HepG2 (cell line): ENCODE measurements around the gene TET2. TPM values are rescaled to one million over a fixed set of nuclear protein-coding genes. Genes with fewer than 3 reads are reported as not detected.

Experiments
- ATAC-seq: fragments of 200-7000 bp; cut with Tn5 transposase; 3 replicates; pipeline ENCODE4 v1.9.1; 2020; ENCODE audit warnings: mild to moderate bottlenecking, moderate library complexity
- BruUV-seq: library from RNA; stranded (reverse); fragments of 400-500 nt; replicated peaks from 2 replicates; lab custom pipeline; 2021; lab: Mats Ljungman, UMichigan
- CTCF ChIA-PET: fragments of 300-600 bp; formaldehyde crosslinking; extraction: SDS; loops from one replicate; lab custom pipeline; 2021; ENCODE audit warnings: low total read pairs, inconsistent platforms, low intra/inter-chr PET ratio; lab: Yijun Ruan, JAX
- POLR2A ChIA-PET: fragments of 350-600 bp; sonication (Branson Sonifier 250); formaldehyde crosslinking; loops from one replicate; lab custom pipeline; 2020; ENCODE audit warnings: antibody characterized with exemption, inconsistent platforms; lab: Yijun Ruan, JAX
- DNase-seq: peaks from one replicate; pipeline ENCODE4 v3.0.0-alpha.2; 2015; ENCODE audit warnings: low spot score
- FAIRE-seq: peaks from 3 replicates; lab custom pipeline; 2011; peaks lifted over from hg19 to GRCh38; lab: Jason Lieb, UNC
- H2AFZ ChIP-seq: one replicate; pipeline ENCODE4 v1.6.1; 2011; ENCODE audit warnings: low read length, inconsistent platforms
- H3K27ac ChIP-seq: fragments of 300-600 bp; 3 replicates; pipeline ENCODE4 v1.8.0; 2011; ENCODE audit warnings: mixed run types, mild to moderate bottlenecking, mixed read lengths, low read length, inconsistent platforms; ENCODE audit not compliant: insufficient read depth; ENCODE audit errors: extremely low read length
- H3K27me3 ChIP-seq, 2 experiments: fragments of 200-600 bp in 1 of 2; 2 replicates in 1 of 2; 3 replicates in 1 of 2; pipeline versions ENCODE4 v1.6.0 to v1.8.0; 2011; ENCODE audit warnings: low read length in 2 of 2, mild to moderate bottlenecking in 2 of 2, moderate library complexity in 2 of 2, inconsistent platforms in 1 of 2; ENCODE audit not compliant: insufficient read depth in 2 of 2, control insufficient read depth in 1 of 2
- H3K36me3 ChIP-seq, 2 experiments: fragments of 200-600 bp in 1 of 2; replicated peaks in 1 of 2; 2 replicates in 1 of 2; 3 replicates in 1 of 2; pipeline versions ENCODE4 v1.5.1 to v1.8.0; 2011; ENCODE audit warnings: low read length in 2 of 2, inconsistent platforms in 1 of 2; ENCODE audit not compliant: insufficient read depth in 2 of 2, control insufficient read depth in 1 of 2
- H3K4me1 ChIP-seq: 2 replicates; pipeline ENCODE4 v1.5.1; 2012; ENCODE audit warnings: low read length, inconsistent platforms; ENCODE audit not compliant: insufficient read depth
- H3K4me2 ChIP-seq: 2 replicates; pipeline ENCODE4 v1.6.0; 2011; ENCODE audit warnings: low read depth, low read length, inconsistent platforms
- H3K4me3 ChIP-seq, 3 experiments: fragments of 200-600 bp in 1 of 3; sonication (generic), shearing (Covaris generic) in 1 of 3; replicated peaks in 1 of 3; 2 replicates each; pipeline ENCODE4 v1.5.1; 2011 to 2016; ENCODE audit warnings: low read length in 3 of 3, inconsistent platforms in 2 of 3, low read depth in 2 of 3, mild to moderate bottlenecking in 2 of 3, control low read depth in 1 of 3, mixed read lengths in 1 of 3; ENCODE audit not compliant: insufficient read depth in 1 of 3
- H3K79me2 ChIP-seq: one replicate; pipeline ENCODE4 v1.6.1; 2011; ENCODE audit warnings: low read length, inconsistent platforms; ENCODE audit not compliant: insufficient read depth
- H3K9ac ChIP-seq: 2 replicates; pipeline ENCODE4 v1.6.0; 2011; ENCODE audit warnings: mild to moderate bottlenecking, low read depth, low read length, inconsistent platforms; ENCODE audit not compliant: insufficient read depth
- H3K9me3 ChIP-seq: 2 replicates; pipeline ENCODE4 v1.5.1; 2012; ENCODE audit warnings: mild to moderate bottlenecking, low read length
- H4K20me1 ChIP-seq: 2 replicates; pipeline ENCODE4 v1.6.0; 2011; ENCODE audit warnings: inconsistent platforms, mild to moderate bottlenecking, low read length, moderate library complexity; ENCODE audit not compliant: insufficient read depth
- ATRX ChIP-seq: sonication (generic); formaldehyde crosslinking; IDR thresholded peaks from 2 replicates; pipeline ENCODE4 v1.4.0; 2020; ENCODE audit warnings: missing genetic modification reagents, borderline replicate concordance
- CEBPG ChIP-seq: IDR thresholded peaks from 2 replicates; pipeline ENCODE4 v1.6.1; 2016
- HOXA5 ChIP-seq: sonication (generic); formaldehyde crosslinking; IDR thresholded peaks from 2 replicates; pipeline ENCODE4 v1.4.0; 2020; ENCODE audit warnings: missing genetic modification reagents
- JUND ChIP-seq: sonication (generic); formaldehyde crosslinking; IDR thresholded peaks from 2 replicates; pipeline ENCODE4 v1.8.0; 2022; ENCODE audit warnings: mild to moderate bottlenecking, missing genetic modification reagents
- KDM5B ChIP-seq: sonication (generic); formaldehyde crosslinking; IDR thresholded peaks from 2 replicates; pipeline ENCODE4 v1.4.0; 2020; ENCODE audit warnings: missing genetic modification reagents, mild to moderate bottlenecking, borderline replicate concordance
- MEIS1 ChIP-seq: sonication (generic); formaldehyde crosslinking; IDR thresholded peaks from 2 replicates; pipeline ENCODE4 v1.9.0; 2021; ENCODE audit warnings: mild to moderate bottlenecking, missing genetic modification reagents, moderate library complexity, borderline replicate concordance
- MIER3 ChIP-seq: IDR thresholded peaks from 2 replicates; pipeline ENCODE4 v1.6.1; 2016; ENCODE audit warnings: missing compliant biosample characterization, borderline replicate concordance
- U2AF2 ChIP-seq: fragments of 200-400 bp; formaldehyde crosslinking; IDR thresholded peaks from 2 replicates; pipeline ENCODE4 v1.6.1; 2017; ENCODE audit warnings: low read depth, mild to moderate bottlenecking, low read length
- ZNF17 ChIP-seq: sonication (generic); formaldehyde crosslinking; IDR thresholded peaks from 2 replicates; pipeline ENCODE4 v1.5.0; 2020; ENCODE audit warnings: mild to moderate bottlenecking, missing genetic modification reagents
- ZNF20 ChIP-seq: sonication (generic); formaldehyde crosslinking; IDR thresholded peaks from 2 replicates; pipeline ENCODE4 v1.4.0; 2020; ENCODE audit warnings: mild to moderate bottlenecking, moderate library complexity, missing genetic modification reagents
- ZNF282 ChIP-seq: fragments of 450-650 bp; IDR thresholded peaks from 2 replicates; pipeline ENCODE4 v1.6.1; 2018; ENCODE audit not compliant: partially characterized antibody
- WGBS: methylation state at CpG from one replicate; pipeline ENCODE4 v1.1.6; 2017; ENCODE audit warnings: low lambda C conversion rate; 5-methylcytosine and 5-hydroxymethylcytosine counted together
- in situ Hi-C: cut with HindIII; loops from 2 replicates; pipeline ENCODE4 v1.10.0; 2017; ENCODE audit warnings: low pct_unique_long_range_greater_than_20kb; ENCODE audit not compliant: extremely low pct_ligation_motif_present
- intact Hi-C: fragments of 100-400 bp; cut with micrococcal nuclease; formaldehyde crosslinking; loops from one replicate; pipeline ENCODE4 v1.10.0; 2022; ENCODE audit not compliant: unreplicated experiment
- polyA plus RNA-seq, 8 experiments: library from polyadenylated mRNA; depleted of rRNA in 3 of 8; stranded (reverse) in 7 of 8; unstranded in 1 of 8; fragments of >200 nt; fragmentation: Illumina TruSeq in 4 of 8; extraction: Trizol in 4 of 8; gene quantifications; 2 replicates each; pipeline versions ENCODE4 v1.2.1 to v1.2.3, GENCODE V29; 2011 to 2016; ENCODE audit warnings: low read depth in 4 of 8, missing spikeins in 1 of 8, mixed read lengths in 1 of 8; ENCODE audit not compliant: insufficient read depth in 1 of 8
- total RNA-seq, 5 experiments: library from RNA; depleted of rRNA; stranded (reverse); fragments of >200 nt; fragmentation: Illumina TruSeq; extraction: Trizol; gene quantifications; 2 replicates each; pipeline ENCODE4 v1.2.3, GENCODE V29; 2016; ENCODE audit warnings: low read depth in 1 of 5
- TF ChIP-seq, protein P1 (sequence below): sonication (generic); formaldehyde crosslinking; conservative IDR thresholded peaks from 2 replicates; pipeline ENCODE4 v1.4.0; 2020; ENCODE audit warnings: missing genetic modification reagents
- TF ChIP-seq, protein P2 (sequence below): sonication (generic); formaldehyde crosslinking; IDR thresholded peaks from 2 replicates; pipeline ENCODE4 v1.4.0; 2020; ENCODE audit warnings: missing genetic modification reagents, borderline replicate concordance
- TF ChIP-seq, protein P3 (sequence below): IDR thresholded peaks from 2 replicates; pipeline ENCODE4 v1.6.1; 2016; ENCODE audit warnings: low read depth, missing genetic modification reagents, missing compliant biosample characterization

TET2 gene
- total and polyA plus RNA-seq, 2 of the 13 experiments (the other 11 are each of a cell fraction or from before 2014, with no cell fraction given) = 4.7 to 4.8 TPM

DNA sequence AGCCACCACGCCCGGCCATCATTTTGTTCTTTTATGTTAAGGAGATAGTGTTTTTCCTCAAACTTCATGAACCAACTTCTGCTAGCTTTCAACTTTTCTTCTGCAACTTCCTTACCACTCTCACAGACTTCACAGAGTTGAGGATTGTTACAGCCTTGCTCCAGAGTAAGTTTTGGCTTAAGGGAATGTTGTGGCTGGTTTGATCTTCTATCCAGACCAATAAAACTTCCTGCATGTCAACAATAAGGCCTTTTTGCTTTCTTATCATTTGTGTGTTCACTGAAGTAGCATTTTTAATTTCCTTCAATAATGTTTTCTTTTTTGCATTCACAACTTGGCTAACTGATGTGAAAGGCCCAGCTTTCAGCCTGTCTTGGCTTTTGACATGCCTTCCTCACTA lies 12.7 kb upstream of the TET2 start:
- no peak for FAIRE-seq
- 10% methylated on average over 2 of the region's 2 CpGs for WGBS
- DNase-seq = no peak
- Histone ChIP-seq H3K4me1 (no peaks in the 10 kb centered on the region), H3K4me3 (no peak overlapping the region), H3K9me3 (no peaks in the 10 kb centered on the region), H4K20me1 (no peaks in the 10 kb centered on the region), H3K4me2 (no peak overlapping the region), H3K36me3 (no peaks in the 10 kb centered on the region), H3K27me3 (no peaks in the 10 kb centered on the region), H3K79me2 (no peaks in the 10 kb centered on the region), H3K9ac (no peak overlapping the region), H2AFZ (no peak overlapping the region), H3K27ac (no peak overlapping the region)
- ChIA-PET POLR2A (no interaction called here), CTCF (no interaction called here)
- no peak for ATAC-seq
- in situ Hi-C loops = no loop called here
- intact Hi-C loops = no loop called here
- no TSS peak for BruUV-seq
- TF ChIP-seq, protein P1, sequence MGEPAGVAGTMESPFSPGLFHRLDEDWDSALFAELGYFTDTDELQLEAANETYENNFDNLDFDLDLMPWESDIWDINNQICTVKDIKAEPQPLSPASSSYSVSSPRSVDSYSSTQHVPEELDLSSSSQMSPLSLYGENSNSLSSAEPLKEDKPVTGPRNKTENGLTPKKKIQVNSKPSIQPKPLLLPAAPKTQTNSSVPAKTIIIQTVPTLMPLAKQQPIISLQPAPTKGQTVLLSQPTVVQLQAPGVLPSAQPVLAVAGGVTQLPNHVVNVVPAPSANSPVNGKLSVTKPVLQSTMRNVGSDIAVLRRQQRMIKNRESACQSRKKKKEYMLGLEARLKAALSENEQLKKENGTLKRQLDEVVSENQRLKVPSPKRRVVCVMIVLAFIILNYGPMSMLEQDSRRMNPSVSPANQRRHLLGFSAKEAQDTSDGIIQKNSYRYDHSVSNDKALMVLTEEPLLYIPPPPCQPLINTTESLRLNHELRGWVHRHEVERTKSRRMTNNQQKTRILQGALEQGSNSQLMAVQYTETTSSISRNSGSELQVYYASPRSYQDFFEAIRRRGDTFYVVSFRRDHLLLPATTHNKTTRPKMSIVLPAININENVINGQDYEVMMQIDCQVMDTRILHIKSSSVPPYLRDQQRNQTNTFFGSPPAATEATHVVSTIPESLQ (CRISPR knock-in tag) = no peak
- TF ChIP-seq ZNF17 (CRISPR knock-in tag) = no peak
- no peak for TF ChIP-seq JUND (CRISPR knock-in tag)
- no peak for TF ChIP-seq HOXA5 (CRISPR knock-in tag)
- TF ChIP-seq, protein P2, sequence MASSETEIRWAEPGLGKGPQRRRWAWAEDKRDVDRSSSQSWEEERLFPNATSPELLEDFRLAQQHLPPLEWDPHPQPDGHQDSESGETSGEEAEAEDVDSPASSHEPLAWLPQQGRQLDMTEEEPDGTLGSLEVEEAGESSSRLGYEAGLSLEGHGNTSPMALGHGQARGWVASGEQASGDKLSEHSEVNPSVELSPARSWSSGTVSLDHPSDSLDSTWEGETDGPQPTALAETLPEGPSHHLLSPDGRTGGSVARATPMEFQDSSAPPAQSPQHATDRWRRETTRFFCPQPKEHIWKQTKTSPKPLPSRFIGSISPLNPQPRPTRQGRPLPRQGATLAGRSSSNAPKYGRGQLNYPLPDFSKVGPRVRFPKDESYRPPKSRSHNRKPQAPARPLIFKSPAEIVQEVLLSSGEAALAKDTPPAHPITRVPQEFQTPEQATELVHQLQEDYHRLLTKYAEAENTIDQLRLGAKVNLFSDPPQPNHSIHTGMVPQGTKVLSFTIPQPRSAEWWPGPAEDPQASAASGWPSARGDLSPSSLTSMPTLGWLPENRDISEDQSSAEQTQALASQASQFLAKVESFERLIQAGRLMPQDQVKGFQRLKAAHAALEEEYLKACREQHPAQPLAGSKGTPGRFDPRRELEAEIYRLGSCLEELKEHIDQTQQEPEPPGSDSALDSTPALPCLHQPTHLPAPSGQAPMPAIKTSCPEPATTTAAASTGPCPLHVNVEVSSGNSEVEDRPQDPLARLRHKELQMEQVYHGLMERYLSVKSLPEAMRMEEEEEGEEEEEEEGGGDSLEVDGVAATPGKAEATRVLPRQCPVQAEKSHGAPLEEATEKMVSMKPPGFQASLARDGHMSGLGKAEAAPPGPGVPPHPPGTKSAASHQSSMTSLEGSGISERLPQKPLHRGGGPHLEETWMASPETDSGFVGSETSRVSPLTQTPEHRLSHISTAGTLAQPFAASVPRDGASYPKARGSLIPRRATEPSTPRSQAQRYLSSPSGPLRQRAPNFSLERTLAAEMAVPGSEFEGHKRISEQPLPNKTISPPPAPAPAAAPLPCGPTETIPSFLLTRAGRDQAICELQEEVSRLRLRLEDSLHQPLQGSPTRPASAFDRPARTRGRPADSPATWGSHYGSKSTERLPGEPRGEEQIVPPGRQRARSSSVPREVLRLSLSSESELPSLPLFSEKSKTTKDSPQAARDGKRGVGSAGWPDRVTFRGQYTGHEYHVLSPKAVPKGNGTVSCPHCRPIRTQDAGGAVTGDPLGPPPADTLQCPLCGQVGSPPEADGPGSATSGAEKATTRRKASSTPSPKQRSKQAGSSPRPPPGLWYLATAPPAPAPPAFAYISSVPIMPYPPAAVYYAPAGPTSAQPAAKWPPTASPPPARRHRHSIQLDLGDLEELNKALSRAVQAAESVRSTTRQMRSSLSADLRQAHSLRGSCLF = no peak
- TF ChIP-seq ATRX (CRISPR knock-in tag) = no peak
- no peak for TF ChIP-seq KDM5B
- TF ChIP-seq, protein P3, sequence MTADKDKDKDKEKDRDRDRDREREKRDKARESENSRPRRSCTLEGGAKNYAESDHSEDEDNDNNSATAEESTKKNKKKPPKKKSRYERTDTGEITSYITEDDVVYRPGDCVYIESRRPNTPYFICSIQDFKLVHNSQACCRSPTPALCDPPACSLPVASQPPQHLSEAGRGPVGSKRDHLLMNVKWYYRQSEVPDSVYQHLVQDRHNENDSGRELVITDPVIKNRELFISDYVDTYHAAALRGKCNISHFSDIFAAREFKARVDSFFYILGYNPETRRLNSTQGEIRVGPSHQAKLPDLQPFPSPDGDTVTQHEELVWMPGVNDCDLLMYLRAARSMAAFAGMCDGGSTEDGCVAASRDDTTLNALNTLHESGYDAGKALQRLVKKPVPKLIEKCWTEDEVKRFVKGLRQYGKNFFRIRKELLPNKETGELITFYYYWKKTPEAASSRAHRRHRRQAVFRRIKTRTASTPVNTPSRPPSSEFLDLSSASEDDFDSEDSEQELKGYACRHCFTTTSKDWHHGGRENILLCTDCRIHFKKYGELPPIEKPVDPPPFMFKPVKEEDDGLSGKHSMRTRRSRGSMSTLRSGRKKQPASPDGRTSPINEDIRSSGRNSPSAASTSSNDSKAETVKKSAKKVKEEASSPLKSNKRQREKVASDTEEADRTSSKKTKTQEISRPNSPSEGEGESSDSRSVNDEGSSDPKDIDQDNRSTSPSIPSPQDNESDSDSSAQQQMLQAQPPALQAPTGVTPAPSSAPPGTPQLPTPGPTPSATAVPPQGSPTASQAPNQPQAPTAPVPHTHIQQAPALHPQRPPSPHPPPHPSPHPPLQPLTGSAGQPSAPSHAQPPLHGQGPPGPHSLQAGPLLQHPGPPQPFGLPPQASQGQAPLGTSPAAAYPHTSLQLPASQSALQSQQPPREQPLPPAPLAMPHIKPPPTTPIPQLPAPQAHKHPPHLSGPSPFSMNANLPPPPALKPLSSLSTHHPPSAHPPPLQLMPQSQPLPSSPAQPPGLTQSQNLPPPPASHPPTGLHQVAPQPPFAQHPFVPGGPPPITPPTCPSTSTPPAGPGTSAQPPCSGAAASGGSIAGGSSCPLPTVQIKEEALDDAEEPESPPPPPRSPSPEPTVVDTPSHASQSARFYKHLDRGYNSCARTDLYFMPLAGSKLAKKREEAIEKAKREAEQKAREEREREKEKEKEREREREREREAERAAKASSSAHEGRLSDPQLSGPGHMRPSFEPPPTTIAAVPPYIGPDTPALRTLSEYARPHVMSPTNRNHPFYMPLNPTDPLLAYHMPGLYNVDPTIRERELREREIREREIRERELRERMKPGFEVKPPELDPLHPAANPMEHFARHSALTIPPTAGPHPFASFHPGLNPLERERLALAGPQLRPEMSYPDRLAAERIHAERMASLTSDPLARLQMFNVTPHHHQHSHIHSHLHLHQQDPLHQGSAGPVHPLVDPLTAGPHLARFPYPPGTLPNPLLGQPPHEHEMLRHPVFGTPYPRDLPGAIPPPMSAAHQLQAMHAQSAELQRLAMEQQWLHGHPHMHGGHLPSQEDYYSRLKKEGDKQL (CRISPR knock-in tag) = no peak
- no peak for TF ChIP-seq ZNF282
- TF ChIP-seq MIER3 (CRISPR knock-in tag) = no peak
- TF ChIP-seq MEIS1 = no peak
- TF ChIP-seq U2AF2 = no peak
- TF ChIP-seq CEBPG (CRISPR knock-in tag) = no peak
- no peak for TF ChIP-seq ZNF20 (CRISPR knock-in tag)
